GM18861 (cell line): ENCODE data around the gene PPM1A.

ENCODE experiments used
- ATAC-seq: cut with Tn5 transposase; IDR thresholded peaks from one replicate; pipeline ENCODE4 v1.9.1; 2021; ENCODE audit not compliant: unreplicated experiment

PPM1A gene

GRCh38 chr14:60225265-60225664 lies 23.8 kb upstream of the PPM1A start:
- no peak for ATAC-seq

GRCh38 chr14:60226298-60226697 lies 22.7 kb upstream of the PPM1A start:
- ATAC-seq = no peak

GRCh38 chr14:60227291-60227690 lies 21.7 kb upstream of the PPM1A start:
- no peak for ATAC-seq

- no peak for ATAC-seq
Measured at GRCh38 chr14:60229614-60230013, 19.4 kb upstream of the PPM1A start.

GRCh38 chr14:60232185-60232584 lies 16.8 kb upstream of the PPM1A start:
- ATAC-seq = no peak

- no peak for ATAC-seq
Measured at GRCh38 chr14:60233251-60233650, 15.8 kb upstream of the PPM1A start.

GRCh38 chr14:60233891-60234290 lies 15.1 kb upstream of the PPM1A start:
- ATAC-seq = no peak

- no peak for ATAC-seq
Measured at GRCh38 chr14:60235440-60235839, 13.6 kb upstream of the PPM1A start.

- ATAC-seq = no peak
Measured at GRCh38 chr14:60238955-60239354, 10.1 kb upstream of the PPM1A start.

- no peak for ATAC-seq
Measured at GRCh38 chr14:60240139-60240856, 8.7 kb upstream of the PPM1A start.

GRCh38 chr14:60241091-60241490 lies 7.9 kb upstream of the PPM1A start:
- ATAC-seq = no peak

- no peak for ATAC-seq
Measured at GRCh38 chr14:60242429-60242828, 6.6 kb upstream of the PPM1A start.

- no peak for ATAC-seq
Measured at GRCh38 chr14:60245380-60246177, 3.4 kb upstream of the PPM1A start.

GRCh38 chr14:60247994-60248696 lies 876 bp upstream of the PPM1A start:
- ATAC-seq = peak; percentile 50

GRCh38 chr14:60249321-60250256 lies 568 bp downstream of the PPM1A start:
- ATAC-seq = peak; percentile 22

GRCh38 chr14:60250257-60251035 lies 1.4 kb downstream of the PPM1A start:
- no peak for ATAC-seq

GRCh38 chr14:60251877-60252276 lies 2.9 kb downstream of the PPM1A start:
- ATAC-seq = no peak

- no peak for ATAC-seq
Measured at GRCh38 chr14:60252630-60253029, 3.6 kb downstream of the PPM1A start.

GRCh38 chr14:60253649-60254048 lies 4.6 kb downstream of the PPM1A start:
- no peak for ATAC-seq

- ATAC-seq = no peak
Measured at GRCh38 chr14:60254176-60254575, 5.2 kb downstream of the PPM1A start.
